Suppressor macrophage (primary cell): ENCODE results near the gene HOXB7.
A peak's percentile ranks its signal among the peaks of the same experiment; 100 is the strongest.

ENCODE experiments used
- DNase-seq, 4 experiments: peaks; one replicate each; pipeline ENCODE4 v3.0.0-alpha.2; 2020 to 2022
- total RNA-seq, 17 experiments: gene quantifications; one replicate each; lab custom pipeline; 2026; ENCODE audit warnings: mixed read lengths in 6 of 17, inconsistent platforms in 3 of 17; lab: John Stamatoyannopoulos, UW

Gene HOXB7
- 0 to 0.77 (median 0.07) reads per million in 17 experiments for total RNA-seq

DNA sequence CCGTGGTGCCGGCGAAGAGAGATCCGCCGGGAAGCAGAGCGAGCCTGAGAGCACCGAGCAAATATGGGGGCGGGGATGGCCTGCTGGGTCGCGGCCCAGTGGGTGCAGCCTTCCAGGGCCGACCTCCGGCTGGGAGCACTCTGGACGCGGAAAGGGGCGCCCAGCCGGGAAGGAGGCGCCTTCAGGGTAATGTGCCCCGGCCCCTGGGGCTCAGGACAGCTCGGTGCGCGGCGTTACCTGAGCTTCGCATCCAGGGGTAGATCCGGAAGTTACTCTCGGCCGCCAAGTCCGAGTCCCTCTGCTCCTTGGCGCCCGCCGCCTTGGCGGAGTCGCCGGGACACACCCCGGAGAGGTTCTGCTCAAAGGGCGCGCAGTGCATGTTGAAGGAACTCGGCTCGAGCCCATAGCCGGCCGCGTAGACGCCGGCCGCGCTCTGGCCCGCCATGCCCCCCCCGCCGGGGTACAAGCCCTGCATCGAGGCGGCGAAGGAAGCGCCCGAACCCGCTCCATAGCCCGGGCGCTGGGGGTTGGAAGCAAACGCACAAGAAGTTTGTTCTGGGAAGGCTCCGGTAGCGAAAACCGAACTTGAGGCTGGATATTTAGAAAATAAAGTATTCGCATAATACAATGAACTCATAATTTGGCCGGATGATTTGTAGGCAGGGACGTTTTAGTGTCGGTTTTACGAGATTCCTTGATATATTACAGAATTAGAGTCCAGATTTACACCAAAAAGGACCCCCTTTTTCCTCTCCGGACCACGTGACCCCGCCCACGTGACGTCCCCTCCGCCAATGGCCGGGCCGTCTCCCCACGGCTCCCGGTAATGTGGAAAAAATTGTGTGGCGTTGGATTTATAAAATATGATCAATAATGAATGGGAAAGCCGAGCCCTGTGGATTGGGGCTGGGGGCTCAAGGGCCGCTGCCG, at the start of gene HOXB7:
HOXB7 (minus strand) TSS at position 736 of the 930 bp plus-strand sequence; CDS start at position 637, 99 bp downstream.
- DNase-seq: peak in 3 of 4 experiments; percentile 35 to 73 (median 55)

DNA sequence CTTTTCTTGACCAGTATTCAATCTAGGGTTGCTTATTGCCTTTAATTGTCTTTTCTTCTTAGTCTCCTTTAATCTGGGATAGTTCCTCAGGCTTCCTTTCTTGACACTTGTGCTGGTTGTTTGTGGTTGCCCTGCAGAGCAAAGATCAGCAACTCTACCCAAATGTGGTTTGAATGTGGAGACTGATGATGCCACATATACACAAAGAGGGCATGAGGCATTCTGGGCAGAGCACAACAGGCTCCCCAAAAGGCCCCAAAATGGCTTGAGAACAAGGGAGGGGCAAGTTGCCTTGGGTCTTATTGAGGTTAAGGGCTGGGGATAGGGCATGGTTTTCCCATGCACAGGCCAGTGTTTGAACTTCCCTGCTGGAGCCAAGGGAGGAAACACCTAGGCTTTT, 45.1 kb upstream of the HOXB7 start:
- DNase-seq: no peak

DNA sequence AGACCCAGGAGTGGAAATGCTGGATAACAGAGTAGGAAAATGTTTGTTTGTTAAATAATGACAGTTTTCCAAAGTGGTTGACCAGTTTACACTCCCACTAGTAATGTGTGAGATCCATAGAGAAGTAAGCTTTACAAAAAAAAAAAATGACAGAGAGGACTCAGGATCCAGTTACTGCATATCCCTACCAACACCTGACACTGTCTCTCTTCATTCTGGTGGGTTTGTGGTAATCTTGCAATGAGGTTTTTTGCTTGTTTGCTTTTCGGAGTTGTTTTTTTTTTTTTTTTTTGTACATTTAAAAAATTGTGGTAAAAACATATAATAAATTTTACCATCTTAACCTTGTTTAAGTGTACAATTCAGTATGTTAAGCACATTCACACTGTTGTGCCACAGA, 38.9 kb upstream of the HOXB7 start:
- DNase-seq: no peak

DNA sequence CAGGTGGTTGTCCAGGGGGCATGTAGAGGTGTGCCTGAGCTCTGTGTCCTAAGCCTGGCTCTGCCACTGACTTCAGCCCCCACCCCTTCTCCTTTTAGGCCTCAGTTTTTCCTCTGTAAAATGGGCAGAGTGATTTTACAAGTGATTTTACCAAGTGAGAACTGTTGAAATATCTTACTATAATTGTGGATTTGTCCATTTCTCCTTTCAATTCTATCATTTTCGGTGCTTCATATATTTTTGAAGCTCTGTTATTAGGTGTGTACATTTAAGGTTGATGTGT, 37.1 kb upstream of the HOXB7 start:
- DNase-seq: no peak

DNA sequence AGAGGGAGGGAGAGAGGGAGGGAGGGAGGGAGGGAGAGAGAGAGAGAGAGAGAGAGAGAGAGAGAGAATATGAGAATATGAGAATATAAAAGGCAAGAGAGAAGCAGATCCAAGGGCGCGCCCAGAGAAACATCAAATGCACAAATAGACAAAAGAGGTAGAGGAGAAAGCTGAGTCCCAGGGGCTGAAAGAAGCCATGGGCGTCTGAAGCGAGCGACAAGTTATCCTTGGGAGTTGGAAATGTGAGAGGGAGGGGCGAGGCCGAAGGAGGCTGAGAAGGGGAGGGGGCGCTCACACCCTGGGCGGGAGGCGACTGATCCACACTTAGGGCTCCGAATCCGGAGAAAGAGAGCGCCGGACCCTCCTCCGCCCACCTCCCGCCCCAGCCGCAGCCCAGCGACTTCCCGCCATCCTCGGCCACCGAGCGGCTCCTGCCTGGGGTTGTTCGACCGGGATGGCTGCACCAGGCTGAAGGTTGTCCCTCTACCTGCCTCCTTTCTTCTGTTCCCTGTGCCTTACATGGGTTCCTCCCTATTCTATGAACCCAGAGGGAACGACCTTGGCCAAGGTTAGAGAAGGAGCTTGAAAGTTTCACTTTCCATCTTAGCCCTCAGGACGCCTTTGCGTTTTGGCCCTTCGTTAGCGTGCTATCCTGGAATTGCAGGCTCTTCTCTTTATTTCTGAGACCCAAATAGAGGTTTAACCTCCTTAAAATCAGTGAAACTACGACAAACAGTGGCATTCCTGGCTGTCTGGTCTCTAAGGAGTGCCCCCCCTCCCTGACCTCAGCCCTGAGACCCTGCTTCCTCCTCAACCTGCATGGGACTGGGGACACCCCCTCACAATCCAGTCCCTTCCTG, 36.5 kb upstream of the HOXB7 start:
- DNase-seq: no peak

DNA sequence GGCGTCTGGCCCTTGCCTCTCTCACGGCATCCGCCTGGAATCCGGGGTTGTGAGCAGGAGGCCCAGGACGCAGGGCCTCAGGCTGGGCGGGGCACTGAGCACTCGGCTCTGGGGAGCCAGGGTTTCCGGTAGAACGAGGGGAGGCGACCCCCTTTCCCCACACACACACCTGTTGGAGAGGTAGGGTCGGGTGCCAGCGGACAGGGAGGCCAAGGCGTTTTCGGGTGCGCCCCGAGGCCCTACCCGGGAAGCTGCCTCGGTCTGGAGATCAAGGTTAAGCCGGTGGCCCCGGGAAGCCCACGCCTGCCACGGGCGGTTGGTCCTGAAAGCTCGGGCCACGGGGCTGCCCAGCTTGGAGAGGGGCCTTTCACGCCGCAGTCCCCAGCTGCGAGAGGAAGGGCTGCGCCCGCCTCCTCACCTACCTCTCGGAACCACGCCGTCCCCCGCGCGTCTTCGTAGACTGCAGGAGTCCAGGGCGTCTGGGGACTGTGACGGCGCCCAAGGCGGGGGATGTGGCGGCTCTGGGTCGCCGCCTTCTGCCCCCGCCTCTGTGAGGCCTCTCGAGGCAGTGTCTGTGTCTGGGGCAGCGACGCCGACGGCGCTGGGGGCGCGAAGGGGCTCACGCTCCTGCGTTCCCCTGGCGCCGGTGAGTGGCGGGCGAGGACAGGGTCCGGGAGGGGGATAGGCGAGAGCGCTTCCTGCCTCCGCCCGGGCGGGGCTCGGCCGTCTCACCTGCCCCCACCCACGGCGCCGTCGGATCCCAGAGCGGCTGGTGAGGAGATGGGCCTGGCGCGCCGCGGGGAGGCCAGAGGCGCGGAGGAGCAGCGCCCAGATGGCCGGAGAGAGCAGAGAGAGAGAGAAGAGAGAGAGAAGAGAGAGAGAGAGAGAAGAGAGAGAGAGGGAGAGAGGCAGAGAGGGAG, 35.6 kb upstream of the HOXB7 start:
- no peak for DNase-seq

DNA sequence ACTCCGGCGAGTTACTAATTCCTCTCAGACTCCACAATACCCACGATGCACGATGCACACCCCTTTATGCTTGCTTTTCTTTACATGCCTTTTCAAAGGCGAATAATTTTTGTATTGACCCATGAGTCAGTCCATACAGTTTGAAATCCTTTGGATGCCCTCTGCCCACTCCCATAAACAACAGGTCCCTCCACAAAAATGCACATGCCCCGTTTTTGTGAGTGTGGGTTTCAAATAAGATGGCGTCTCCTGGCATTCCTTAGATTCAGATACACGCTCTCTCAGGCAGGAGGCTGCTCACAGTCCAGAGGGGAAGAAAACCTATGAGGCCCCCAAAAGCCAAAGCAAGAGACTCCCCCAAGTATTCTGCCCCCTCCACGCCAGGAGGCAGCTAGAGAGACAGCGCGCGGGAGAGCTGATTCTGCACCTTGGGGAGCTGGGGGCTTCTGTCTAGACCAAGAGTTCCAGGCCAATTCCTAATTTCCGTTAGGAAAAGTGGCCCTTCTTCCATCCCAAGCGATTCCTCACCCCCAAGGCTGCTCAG, 34.9 kb upstream of the HOXB7 start:
- no peak for DNase-seq

DNA sequence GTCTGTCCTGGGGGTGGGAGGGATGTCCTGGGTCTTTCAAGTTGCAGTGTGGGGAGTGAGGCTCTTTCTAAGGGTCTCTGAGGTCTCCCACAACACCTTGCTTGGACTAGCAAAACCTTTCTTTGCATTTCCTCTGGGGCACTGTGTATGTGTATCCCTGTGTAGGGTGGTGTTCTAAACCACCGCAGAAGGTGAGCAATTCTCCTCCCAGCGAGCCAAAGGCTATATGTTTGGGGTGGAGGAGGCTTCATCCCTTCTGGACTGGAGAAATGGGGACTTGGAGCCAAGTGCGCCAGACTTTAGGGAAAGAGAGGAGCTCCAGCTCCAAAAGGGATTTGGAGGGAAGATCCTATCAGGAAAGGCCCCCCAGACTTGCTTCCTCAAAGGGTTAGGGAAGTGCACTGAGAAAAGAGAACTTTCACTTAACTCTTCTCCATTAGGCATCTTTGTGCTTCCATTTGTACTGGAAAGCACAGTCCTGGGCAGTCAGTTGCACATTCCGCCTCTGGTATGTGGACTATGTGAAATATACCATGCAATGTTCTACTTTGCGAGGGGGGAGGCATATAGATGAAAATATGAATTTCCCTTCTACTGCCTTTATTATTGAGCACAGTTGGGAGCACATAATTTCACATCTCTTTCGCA, 34.2 kb upstream of the HOXB7 start:
- DNase-seq: peak in 1 of 4 experiments; percentile 26

DNA sequence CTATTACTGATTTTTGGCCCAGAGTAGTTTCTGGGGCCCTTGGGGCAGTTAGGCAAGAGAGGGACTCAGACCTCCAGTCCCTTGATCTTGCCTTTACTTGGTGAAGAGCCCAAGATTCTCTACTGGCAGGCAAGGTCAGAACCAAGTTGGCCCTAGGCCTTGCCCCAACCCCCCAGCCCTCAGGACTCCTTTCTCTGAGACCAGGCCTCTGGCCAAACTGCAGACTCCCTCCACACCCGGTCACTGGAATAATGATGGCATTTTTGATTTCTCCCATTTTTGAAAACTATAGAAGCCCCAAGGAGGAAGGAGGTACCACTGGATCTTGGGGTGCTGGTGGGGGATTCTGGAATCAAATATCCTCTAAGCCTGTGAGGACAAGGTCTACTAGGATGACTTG, 33.3 kb upstream of the HOXB7 start:
- no peak for DNase-seq

DNA sequence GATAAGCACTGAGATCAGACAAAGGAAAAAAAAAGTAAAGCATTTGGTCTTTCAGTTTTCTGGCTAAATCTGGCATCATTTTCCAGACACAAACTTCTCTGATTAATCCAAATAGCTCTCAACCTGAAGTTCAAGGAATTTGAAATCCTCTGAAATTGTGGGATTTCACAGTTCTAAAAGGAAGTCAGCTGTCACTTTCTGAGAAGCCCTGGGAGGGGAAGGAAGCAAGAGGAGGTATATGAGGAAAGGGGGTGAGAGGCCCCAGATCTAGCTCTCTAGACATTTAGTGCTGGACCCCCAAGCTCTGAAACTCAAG, 32.8 kb upstream of the HOXB7 start:
- DNase-seq: no peak

DNA sequence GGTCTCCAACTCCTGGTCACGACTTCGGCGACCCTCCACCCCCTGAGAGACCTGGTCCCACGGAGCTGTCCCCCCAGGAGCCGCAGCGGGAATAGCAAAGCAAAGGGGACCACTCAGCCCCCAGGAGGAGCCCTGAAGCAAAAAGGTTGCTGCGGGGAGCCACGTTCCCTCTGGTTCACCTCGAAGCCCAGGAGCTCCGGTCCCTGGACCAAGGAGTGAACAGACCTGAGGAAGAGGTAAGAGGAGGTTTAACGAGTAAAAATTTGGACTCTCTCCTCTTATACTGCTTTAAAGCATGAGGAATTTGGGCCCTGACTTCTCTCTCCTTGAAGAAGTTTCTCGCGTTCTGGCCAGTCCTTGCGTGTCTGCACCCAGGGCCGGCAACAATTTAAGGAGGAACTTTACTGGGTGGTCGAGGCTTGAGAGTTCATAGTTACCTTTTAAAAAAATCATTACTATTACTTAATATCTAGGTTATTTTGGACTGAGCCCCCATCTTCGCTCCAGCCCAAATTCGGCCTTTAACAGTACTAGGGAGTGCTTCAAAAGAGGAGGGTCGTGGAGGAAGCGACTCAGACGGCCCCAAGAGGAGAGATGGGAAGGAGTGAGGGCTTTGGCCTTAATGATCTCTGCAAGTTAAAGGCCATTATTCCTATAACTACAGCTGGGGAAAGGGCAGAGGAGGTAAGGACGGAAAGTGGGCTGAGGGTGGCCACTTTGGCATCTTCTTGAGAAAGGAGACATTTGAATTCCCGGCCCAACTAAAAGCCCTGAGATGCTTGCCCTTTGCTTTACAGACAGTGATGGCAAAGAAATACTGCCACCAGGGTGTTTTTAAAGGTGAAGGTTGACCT, 32.3 kb upstream of the HOXB7 start:
- DNase-seq: no peak

DNA sequence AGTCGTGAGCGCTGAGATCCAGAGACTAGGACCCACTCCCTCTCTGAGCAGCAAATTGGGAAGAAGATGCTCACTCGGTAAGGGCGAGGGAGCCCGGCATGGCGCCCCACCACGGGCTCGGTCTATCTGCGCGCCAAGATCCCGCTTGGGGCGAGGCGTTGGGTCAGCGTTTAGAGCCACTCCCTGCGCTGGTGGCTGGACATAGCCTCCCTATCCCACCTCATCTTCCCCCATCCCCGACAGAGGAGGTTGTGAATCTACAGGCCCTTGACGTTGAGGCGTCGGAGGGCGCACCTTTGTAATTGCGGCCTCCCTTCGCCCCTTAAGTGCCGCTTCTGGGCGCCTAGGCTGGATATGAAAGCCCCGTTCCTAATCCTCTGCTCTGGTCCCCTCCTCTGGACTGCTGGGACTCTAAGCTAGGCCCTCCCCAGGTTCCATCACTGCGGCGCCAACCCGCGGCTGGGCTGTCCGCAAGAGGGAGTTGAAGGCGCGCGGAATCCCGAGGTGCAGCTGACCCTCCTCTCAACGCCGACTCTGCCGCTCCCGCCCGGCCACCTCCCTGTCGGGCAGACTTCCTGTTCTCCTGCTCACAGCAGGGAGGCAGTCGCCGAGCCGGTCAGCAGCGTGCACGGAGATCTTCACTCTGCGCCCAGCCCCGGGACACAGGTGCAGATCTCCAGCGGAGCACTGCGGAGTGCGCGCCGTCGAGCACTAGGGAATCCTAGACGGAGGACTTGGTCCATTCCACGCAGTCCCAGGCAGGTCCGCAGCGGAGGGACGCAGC, 31.4 kb upstream of the HOXB7 start:
- peak in 1 of 4 experiments; percentile 28 for DNase-seq

DNA sequence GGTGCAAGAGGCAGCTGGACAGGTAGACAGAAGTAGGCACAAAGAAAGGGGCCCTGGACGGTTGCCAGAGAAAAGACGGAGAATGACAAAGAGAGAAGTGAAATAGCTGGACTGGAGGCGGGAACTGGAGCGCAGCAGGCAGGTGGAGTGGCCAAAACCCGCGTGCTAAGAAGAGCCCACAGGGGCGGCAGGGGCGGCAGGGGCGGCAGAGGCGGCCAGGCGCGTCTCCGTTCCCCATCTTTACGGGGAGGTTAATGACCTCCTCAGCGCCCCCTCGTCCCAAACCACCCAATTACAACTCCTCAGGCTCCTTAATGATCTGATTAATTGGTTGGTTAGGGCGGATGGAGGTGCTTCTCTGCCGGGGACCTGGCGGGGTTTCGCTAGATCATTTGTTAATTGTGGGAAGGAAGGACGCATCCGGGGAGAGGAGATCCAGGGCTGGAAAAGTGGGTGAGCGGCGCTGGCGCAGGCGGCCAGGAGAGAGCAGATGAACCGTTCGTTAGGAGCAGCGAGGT, 30.8 kb upstream of the HOXB7 start:
- no peak for DNase-seq

DNA sequence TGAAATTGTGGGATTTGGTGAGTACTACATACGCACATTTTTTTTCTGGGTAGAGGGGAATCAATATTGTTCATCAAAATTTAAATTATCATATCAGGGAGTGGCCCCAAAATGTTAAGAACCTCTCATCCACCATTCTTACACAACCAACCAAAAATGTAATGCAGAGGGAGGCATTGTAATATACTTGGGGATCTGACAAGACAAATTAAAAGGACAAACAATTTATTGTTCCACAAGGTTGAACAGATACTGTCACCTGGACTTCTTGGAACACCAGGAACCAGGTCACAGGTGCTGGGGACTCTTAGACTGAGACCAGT, 30.0 kb upstream of the HOXB7 start:
- no peak for DNase-seq

DNA sequence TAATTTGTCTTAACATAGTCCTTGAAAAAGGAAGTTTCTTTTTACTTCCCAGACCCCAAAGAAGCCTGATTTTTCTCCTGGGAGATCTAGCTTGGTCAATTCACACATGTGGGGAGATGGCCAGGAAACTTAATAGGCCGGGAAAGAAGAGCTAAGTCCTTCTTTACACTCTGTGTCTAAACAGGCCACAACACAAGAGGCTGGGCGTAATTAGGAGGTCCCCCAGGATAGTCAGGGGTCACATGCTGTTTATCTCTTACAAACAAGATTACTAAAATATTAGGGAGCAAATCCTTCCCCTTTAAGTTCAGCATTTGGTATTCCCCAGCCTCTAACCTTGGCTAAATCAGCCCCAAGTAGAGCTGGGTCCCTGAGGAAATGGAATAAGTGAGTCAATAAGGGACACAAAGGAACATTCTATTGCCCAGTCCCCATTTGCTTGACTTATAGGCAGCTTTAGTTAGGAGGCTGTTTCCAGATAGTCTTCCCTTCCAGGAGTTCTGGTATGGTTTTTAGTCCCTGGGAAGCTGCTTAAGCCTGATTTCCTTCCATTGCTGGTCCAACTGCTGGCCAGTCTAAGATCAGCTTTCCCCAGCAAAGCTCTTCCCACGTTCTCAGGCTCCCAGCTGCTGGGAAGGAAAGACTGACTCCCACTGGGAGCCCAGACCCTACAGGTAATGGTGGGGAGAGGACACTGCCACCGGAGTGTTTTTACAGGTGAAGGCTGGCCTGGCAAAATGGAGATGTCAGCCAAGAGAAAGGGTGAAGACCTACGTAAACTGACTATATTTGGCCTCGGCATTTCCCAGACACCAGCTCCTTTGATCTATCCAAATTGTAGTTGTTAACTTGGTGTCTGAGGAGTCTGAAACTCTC, 29.4 kb upstream of the HOXB7 start:
- DNase-seq: no peak

DNA sequence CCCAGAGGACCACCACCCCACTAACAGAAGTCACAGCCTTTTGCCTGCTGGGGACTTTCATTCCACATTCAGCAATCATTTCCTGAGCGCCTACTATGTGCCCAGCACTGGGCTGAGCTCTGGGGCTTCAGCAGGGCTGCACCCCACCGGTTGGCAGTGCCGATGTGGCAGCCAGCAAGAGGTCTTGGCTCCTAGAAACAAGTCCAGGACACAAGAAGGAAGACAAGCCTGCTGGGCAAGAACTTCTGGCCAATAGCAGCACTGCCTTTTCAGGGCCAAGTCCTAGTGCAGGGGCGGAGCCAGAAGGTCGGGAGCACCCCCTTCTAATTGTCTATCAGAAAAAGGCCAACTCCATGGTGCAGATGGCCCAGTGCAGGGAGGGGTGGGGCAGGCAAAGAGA, 28.3 kb upstream of the HOXB7 start:
- no peak for DNase-seq

DNA sequence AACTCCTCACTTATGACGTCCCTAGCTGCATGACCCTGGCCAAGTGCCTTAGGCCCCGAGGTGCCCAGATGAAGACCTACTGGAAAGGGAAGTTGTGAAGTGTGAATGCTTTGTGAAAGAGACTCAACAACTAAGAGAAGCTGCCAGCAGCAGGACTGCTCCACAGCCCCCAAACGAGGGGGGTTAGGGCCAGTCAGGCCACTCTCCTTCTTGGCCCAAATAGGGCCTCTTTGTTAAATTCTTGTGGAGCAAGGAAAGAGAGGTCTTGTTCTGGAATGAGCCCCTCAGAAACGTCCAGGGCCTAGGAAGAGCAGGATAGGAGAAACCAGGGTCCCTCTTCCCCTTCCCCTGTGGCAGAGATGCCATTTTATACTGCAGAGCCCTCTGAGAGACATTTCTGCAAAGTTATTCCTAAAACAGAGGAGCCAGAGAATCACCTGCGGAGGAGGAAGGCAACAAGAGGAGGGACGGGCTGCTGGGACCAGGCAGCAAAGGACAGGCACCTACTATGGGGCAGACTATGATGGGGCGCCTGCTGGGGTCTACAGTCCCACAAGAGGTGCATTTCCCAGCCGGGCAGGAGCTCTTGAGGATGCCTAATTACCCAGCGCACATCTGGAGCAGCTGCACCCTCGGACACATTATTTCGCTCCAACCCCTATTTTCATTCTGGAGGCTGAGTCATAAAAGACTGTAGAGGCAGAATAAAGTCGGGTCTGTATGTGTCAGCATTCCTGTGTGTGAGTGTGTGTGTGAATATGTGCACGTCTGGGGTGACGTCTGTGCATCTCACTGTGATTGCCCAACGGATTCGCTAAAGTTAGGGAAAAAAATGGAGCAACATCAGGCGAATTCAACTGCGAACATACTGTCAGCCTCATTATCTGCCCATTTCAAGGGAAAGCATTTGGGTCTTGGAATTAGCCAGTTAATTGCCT, 26.8 kb upstream of the HOXB7 start:
- DNase-seq: no peak
